ENCODE data around the gene RFTN1.

The RFTN1 gene

GRCh38 chr3:16466822-16467221, 46.7 kb downstream of the RFTN1 start:
- DNase-seq (ENCODE audit: low read depth): no peak

- DNase-seq (ENCODE audit: low read depth): no peak
Observed at GRCh38 chr3:16464511-16465148, 48.9 kb downstream of the RFTN1 start.

- no peak for DNase-seq (ENCODE audit: low read depth)
Observed at GRCh38 chr3:16463914-16464313, 49.6 kb downstream of the RFTN1 start.

GRCh38 chr3:16463119-16463518, 50.4 kb downstream of the RFTN1 start:
- no peak for DNase-seq (ENCODE audit: low read depth)

GRCh38 chr3:16462679-16463078, 50.8 kb downstream of the RFTN1 start:
- DNase-seq (ENCODE audit: low read depth): no peak

GRCh38 chr3:16461463-16462245, 51.8 kb downstream of the RFTN1 start:
- no peak for DNase-seq (ENCODE audit: low read depth)

- no peak for DNase-seq (ENCODE audit: low read depth)
Observed at GRCh38 chr3:16460886-16461285, 52.6 kb downstream of the RFTN1 start.

- no peak for DNase-seq (ENCODE audit: low read depth)
Observed at GRCh38 chr3:16460273-16460672, 53.2 kb downstream of the RFTN1 start.

GRCh38 chr3:16456784-16457415, 56.6 kb downstream of the RFTN1 start:
- DNase-seq (ENCODE audit: low read depth): no peak

- DNase-seq (ENCODE audit: low read depth): no peak
Observed at GRCh38 chr3:16455966-16456365, 57.5 kb downstream of the RFTN1 start.

GRCh38 chr3:16455001-16455400, 58.5 kb downstream of the RFTN1 start:
- no peak for DNase-seq (ENCODE audit: low read depth)

- DNase-seq (ENCODE audit: low read depth): no peak
Observed at GRCh38 chr3:16452261-16452660, 61.2 kb downstream of the RFTN1 start.

GRCh38 chr3:16449369-16449768, 64.1 kb downstream of the RFTN1 start:
- no peak for DNase-seq (ENCODE audit: low read depth)

GRCh38 chr3:16448639-16449070, 64.8 kb downstream of the RFTN1 start:
- DNase-seq (ENCODE audit: low read depth): peak; percentile 85

- DNase-seq (ENCODE audit: low read depth): no peak
Observed at GRCh38 chr3:16447135-16447534, 66.4 kb downstream of the RFTN1 start.

- no peak for DNase-seq (ENCODE audit: low read depth)
Observed at GRCh38 chr3:16444344-16444743, 69.2 kb downstream of the RFTN1 start.

GRCh38 chr3:16442730-16443129, 70.8 kb downstream of the RFTN1 start:
- no peak for DNase-seq (ENCODE audit: low read depth)

GRCh38 chr3:16441371-16441875, 72.1 kb downstream of the RFTN1 start:
- no peak for DNase-seq (ENCODE audit: low read depth)

GRCh38 chr3:16439848-16440708, 73.4 kb downstream of the RFTN1 start:
- no peak for DNase-seq (ENCODE audit: low read depth)

- DNase-seq (ENCODE audit: low read depth): no peak
Observed at GRCh38 chr3:16439163-16439847, 74.2 kb downstream of the RFTN1 start.

GRCh38 chr3:16437640-16438039, 75.9 kb downstream of the RFTN1 start:
- DNase-seq (ENCODE audit: low read depth): no peak
